IPS-NIHi11 (cell line): ENCODE data around the gene CADM2.
A peak's percentile ranks its signal among the peaks of the same experiment; 100 is the strongest.

Source experiments
- DNase-seq: peaks from one replicate; pipeline ENCODE4 v3.0.0; 2012; ENCODE audit warnings: mixed read lengths, low spot score

CADM2 gene

GRCh38 chr3:85801955-85802354 lies 843.2 kb downstream of the CADM2 start:
- DNase-seq: peak; percentile 30

GRCh38 chr3:85808755-85809154 lies 850.0 kb downstream of the CADM2 start:
- no peak for DNase-seq

DNA sequence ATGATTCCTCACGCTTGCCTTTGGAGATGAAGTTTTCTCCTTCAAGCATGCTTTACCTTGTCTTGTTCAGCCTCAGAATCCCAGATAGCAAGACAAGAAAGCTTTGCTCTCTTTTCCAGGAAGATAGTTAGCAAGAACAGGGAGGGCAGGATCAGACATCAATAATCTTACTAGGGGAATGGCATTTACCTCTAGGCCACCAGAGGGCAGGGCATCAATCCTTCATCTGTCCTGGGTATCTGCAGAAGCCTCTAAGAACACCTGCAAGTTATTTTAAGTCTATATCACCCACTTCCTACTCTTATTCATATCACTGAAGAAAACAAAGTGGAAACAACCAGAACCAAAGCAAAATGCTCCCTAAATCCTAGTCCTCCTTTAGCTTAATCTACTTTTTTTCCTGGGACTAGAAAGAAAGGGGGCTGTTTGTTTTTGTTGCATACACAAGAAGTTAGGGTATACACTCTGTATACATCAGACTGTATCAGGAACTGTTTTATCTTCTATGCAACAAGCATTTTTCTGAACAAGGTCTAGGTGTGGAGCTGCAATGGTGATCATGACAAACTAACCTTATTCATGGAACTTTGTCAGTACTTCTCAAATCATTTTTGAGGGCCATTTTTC lies 862.5 kb downstream of the CADM2 start:
- DNase-seq: peak; percentile 48

DNA sequence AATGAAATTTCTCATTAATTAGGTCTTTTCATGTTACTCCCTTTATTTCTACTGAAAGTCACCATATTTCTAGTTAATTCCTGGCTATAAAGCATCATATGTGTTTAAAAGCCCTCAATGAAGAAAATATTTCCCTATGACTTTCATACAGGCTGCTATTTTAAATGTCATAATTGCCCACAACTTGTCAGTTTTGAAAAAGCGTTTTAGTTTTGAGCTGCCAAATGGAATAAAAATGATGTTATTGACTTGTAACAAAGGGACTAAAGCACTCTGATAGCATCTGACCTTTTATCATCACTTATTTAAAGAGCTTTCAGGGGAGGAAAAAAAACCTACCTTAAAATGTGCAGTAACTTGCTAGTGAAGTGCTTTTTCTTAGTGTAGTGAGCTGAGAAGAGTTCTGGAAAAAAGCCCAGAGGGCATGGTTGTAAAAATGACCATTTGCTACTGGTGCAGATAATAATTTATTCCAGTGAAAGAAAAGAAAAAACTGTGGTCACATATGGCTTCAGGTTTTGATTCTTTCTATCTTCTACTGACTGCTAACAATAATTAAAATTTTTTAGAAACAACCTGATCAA lies 877.2 kb downstream of the CADM2 start:
- no peak for DNase-seq

DNA sequence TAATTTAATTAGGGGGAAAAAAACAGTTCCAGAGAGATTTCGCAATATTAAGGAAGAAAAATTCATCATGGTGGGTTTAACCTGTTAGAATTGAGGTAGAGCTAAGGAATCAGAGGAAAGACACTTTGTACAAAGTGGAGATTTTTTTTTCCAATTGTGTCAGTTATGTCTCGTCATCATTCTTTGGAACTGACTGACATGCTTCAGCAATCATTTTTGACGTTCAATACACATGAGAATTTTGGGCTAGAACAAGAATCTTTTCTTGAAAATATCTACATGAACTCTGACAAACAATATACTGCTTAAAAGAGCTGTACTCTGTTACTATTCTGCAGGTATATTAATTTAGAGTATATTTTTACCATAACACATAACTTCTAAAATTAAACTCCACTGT lies 878.6 kb downstream of the CADM2 start:
- no peak for DNase-seq

DNA sequence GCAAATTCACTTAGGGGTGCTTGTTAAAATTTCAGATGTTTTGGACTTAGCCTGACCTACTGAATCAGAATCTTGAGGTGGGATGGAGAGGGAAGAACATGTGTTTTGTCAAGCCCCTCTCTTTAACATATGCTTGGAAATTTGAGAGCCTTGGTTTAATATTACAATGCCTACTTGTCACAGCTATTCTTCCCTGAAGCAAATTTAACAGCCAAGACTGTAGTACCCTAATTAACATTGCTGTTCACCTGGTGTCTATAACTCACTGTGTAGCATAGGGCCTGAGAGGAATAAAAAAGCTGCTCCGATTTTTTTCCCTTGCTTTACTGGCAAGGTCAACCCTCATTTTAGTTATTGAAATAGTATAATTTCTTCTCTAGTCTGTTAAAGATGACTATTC lies 880.1 kb downstream of the CADM2 start:
- DNase-seq: no peak

DNA sequence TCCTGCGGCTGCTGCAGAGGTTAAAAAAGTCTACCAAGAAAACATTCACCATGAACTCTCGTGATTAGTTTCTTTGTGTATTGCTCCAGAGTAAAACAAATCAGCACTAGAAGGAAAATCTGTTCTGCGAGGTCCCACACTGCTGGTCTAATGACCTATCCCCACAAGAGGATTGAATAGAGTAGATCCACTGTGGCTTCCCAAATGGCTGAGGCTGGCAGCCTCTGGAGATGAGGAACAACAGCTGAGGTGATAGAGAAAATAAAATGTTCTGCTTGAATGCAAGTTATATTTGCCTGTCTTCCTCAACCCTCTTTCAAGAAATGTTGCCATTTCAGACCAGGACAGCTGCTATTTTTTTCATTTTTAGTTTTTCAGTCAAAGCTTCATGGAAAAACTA lies 883.3 kb downstream of the CADM2 start:
- DNase-seq: no peak

DNA sequence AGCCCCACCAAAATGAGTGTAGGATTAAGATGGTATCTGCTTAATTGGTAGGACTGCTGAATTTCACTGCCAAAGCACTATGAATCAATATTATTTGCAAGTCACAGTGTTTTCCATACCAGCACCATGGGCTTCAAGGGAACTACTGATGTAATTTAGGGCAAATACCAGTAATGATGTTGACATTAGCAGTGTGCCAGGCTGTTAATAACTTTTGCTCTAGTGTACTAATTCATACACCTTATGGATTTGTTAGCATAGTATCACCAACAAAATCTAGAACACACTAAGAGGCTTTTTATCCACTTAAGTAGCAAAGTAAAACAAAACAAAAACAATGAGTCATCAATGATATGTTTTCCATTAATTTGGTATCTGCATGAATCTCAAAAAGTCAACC lies 888.2 kb downstream of the CADM2 start:
- DNase-seq: no peak

GRCh38 chr3:85851071-85851470 lies 892.3 kb downstream of the CADM2 start:
- no peak for DNase-seq

GRCh38 chr3:85853805-85854204 lies 895.0 kb downstream of the CADM2 start:
- no peak for DNase-seq

- no peak for DNase-seq
These were observed 904.2 kb downstream of the CADM2 start for GRCh38 chr3:85862893-85863455.

- DNase-seq: no peak
These were observed 906.1 kb downstream of the CADM2 start for GRCh38 chr3:85864896-85865295.

- DNase-seq: no peak
These were observed 908.3 kb downstream of the CADM2 start for GRCh38 chr3:85867072-85867471.

DNA sequence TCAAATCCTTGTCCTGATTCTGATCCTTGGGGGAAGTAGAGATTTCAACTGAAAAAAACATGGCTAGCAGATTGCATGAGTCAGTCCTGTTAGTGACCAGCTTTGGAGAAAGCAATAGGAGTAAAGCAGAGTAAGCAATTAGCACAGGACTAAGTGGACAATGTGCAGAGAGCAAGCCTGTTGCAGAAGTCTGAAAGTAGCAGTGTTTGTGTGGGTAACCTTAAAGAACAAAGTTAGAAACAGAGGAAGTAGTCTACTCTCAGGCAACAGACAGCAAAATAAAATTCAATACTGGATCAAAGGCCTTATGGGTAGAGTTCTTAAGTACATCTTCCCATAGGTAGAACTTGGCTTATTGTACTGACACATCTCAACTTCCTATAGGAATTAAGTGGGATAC lies 916.8 kb downstream of the CADM2 start:
- no peak for DNase-seq

- DNase-seq: no peak
These were observed 918.8 kb downstream of the CADM2 start for GRCh38 chr3:85877631-85878030.

DNA sequence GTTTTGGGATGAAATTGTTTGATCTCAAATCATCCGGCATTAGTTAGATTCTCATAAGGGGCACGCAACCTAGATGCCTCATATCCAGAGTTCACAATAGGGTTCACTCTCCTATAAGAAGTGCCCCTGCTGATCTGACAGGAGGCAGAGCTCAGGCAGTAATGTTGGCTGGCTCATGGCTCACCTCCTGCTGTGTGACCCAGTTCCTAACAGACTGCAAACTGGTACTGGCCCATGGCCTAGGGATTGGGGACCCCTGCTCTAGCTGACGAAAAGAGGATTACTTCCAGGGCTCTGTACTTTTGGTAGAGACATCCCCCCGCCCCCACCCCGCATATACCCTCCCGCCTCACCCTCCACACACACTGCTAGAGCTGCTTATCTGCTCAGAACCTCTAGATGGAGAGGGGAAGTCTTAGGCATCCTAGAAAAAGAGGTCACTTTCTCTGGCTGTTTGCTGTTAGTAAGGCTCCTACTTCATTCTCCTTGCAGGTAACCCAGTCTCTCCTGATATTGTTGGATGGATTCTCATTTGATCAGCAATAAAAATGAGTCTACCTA lies 923.1 kb downstream of the CADM2 start:
- no peak for DNase-seq

DNA sequence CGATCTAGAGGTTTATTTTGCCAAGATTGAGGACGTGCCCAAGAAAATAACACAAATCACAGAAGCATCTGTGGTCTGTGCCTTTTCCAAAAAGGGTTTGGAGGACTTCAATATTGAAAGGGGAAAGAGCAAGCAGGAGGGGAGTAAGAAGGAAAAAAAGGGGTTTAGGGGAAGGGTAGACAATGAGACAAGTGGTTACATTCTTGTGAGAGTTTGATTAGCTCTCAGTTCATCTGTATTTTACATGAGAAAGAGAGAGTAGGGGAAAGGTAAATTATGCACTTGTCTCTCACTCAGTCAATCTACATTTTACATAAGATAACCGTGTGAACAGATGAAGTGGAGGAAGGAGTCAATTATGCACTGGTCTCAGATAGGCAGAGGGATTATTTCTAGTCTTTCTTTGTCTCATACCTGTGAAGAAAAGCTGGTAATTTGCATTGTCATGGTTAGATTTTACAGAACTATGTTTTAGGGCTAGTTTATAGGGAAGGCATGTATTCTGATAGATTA lies 931.3 kb downstream of the CADM2 start:
- no peak for DNase-seq

- no peak for DNase-seq
These were observed 944.6 kb downstream of the CADM2 start for GRCh38 chr3:85903434-85903833.

DNA sequence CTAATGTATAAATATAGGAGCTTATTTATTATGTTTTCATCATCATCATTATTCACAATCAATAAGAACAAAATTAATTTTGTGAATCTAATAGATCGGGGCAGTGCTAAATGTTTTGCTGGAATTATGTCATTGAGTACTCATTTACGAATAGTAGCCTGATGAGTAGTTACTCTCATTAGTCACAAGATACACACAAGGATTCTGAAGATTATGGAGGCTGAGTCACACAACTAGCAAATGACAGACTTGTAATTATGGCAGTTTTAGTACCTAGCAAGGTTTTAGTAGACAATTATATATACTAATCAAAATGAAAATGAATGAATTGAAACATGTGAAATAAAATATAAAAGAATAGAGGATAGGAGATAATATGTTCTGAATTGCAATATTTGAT lies 954.2 kb downstream of the CADM2 start:
- DNase-seq: no peak

- DNase-seq: no peak
These were observed 963.6 kb downstream of the CADM2 start for GRCh38 chr3:85922374-85922773.

DNA sequence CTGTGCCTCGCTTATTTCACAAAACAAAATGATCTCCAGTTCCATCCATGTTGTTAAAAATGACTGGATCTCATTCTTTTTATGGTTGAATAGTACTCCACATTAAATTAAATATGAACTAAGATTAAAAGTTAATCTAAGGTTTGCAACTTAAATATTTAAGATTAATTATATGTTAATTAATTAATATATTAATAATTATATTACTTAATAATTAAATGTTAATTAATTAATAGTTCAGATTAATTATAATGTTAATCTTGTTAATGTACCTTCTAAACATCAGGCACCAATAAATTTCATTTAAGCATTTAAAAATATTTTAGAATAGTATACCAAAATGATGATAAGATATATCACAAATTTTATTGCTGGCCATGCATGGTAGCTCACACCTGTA lies 971.9 kb downstream of the CADM2 start:
- no peak for DNase-seq

GRCh38 chr3:85933326-85933725 lies 974.5 kb downstream of the CADM2 start:
- DNase-seq: no peak

DNA sequence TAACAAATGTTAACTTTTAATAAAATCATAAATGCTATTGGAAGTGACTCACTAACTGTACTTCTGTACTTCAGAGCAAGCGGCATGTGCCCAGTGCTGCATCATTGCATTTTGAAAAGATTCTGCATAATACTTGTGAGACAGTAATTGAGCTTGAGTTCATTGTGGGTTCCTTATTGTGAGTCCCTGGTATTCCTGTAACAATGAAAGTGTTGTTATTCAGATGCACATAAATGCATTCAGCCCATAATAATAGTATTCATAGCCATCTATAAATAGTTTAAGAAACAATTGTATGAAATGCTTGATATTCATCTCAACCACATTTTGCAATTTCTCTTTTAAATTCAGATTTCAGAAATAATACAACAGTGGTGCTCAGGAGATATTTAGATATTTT lies 976.4 kb downstream of the CADM2 start:
- no peak for DNase-seq
